HepG2 (cell line): Measurements from ENCODE around the gene HIPK3. TPM values are rescaled to one million over a fixed set of nuclear protein-coding genes. Genes with fewer than 3 reads are reported as not detected.

Experiments used
- MBD4 ChIP-seq: IDR thresholded peaks from 2 replicates; pipeline ENCODE4 v1.6.1; 2012; ENCODE audit warnings: low read length, inconsistent platforms, borderline replicate concordance
- SP1 ChIP-seq, 2 experiments: fragments of 450-650 bp in 1 of 2; sonication (generic) in 1 of 2; formaldehyde crosslinking in 1 of 2; IDR thresholded peaks; 2 replicates each; pipeline versions ENCODE4 v1.4.0 to v1.6.1; 2016 to 2020; ENCODE audit warnings: missing genetic modification reagents in 1 of 2
- ZNF367 ChIP-seq: sonication (generic); formaldehyde crosslinking; IDR thresholded peaks from 2 replicates; pipeline ENCODE4 v1.4.0; 2020; ENCODE audit warnings: missing genetic modification reagents, borderline replicate concordance
- ZNF737 ChIP-seq: sonication (generic); formaldehyde crosslinking; IDR thresholded peaks from 2 replicates; pipeline ENCODE4 v1.5.0; 2020; ENCODE audit warnings: missing genetic modification reagents, mild to moderate bottlenecking, borderline replicate concordance
- ZXDC ChIP-seq: sonication (generic); formaldehyde crosslinking; IDR thresholded peaks from 2 replicates; pipeline ENCODE4 v1.5.0; 2020; ENCODE audit warnings: mild to moderate bottlenecking, missing genetic modification reagents
- polyA plus RNA-seq, 8 experiments: library from polyadenylated mRNA; depleted of rRNA in 3 of 8; stranded (reverse) in 7 of 8; unstranded in 1 of 8; fragments of >200 nt; fragmentation: Illumina TruSeq in 4 of 8; extraction: Trizol in 4 of 8; gene quantifications; 2 replicates each; pipeline versions ENCODE4 v1.2.1 to v1.2.3, GENCODE V29; 2011 to 2016; ENCODE audit warnings: low read depth in 4 of 8, missing spikeins in 1 of 8, mixed read lengths in 1 of 8; ENCODE audit not compliant: insufficient read depth in 1 of 8
- total RNA-seq, 5 experiments: library from RNA; depleted of rRNA; stranded (reverse); fragments of >200 nt; fragmentation: Illumina TruSeq; extraction: Trizol; gene quantifications; 2 replicates each; pipeline ENCODE4 v1.2.3, GENCODE V29; 2016; ENCODE audit warnings: low read depth in 1 of 5
- TF ChIP-seq, protein P1 (sequence below), 2 experiments: sonication (generic) in 1 of 2; formaldehyde crosslinking in 1 of 2; IDR thresholded peaks; 2 replicates each; pipeline versions ENCODE4 v1.4.0 to v1.6.1; 2016 to 2020; ENCODE audit warnings: borderline replicate concordance in 1 of 2, low read depth in 1 of 2, mild to moderate bottlenecking in 1 of 2, missing genetic modification reagents in 1 of 2

The HIPK3 gene
- total and polyA plus RNA-seq, 2 of the 13 experiments (the other 11 are each of a cell fraction or from before 2014, with no cell fraction given), result 20.5 to 44.3 TPM

GRCh38 chr11:33405834-33406602 is 148.8 kb downstream of the HIPK3 start (continued):
- TF ChIP-seq ZXDC (CRISPR knock-in tag) (no peak), ZNF737 (CRISPR knock-in tag) (no peak), MBD4 (no peak), SP1 (IDR thresholded peaks at IDR 0.05) (no peak), SP1 (CRISPR knock-in tag; IDR thresholded peaks at IDR 0.05) (no peak), ZNF367 (CRISPR knock-in tag) (no peak)
- TF ChIP-seq, protein P1, sequence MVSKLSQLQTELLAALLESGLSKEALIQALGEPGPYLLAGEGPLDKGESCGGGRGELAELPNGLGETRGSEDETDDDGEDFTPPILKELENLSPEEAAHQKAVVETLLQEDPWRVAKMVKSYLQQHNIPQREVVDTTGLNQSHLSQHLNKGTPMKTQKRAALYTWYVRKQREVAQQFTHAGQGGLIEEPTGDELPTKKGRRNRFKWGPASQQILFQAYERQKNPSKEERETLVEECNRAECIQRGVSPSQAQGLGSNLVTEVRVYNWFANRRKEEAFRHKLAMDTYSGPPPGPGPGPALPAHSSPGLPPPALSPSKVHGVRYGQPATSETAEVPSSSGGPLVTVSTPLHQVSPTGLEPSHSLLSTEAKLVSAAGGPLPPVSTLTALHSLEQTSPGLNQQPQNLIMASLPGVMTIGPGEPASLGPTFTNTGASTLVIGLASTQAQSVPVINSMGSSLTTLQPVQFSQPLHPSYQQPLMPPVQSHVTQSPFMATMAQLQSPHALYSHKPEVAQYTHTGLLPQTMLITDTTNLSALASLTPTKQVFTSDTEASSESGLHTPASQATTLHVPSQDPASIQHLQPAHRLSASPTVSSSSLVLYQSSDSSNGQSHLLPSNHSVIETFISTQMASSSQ (IDR thresholded peaks at IDR 0.05; ENCODE audit: low read depth), result no peak
- TF ChIP-seq, protein P1 (CRISPR knock-in tag; IDR thresholded peaks at IDR 0.05; ENCODE audit: borderline replicate concordance), result no peak

Other genes starting within 250 kb of the HIPK3 start
- 33.3 and 37.9 TPM in 2 replicates for gene DEPDC7, start 241.5 kb upstream of the HIPK3 start, total RNA-seq (2016; rRNA removed; fragmentation: Illumina TruSeq; extraction: Trizol)
- 14.7 and 17.3 TPM in 2 replicates for gene DEPDC7, start 241.5 kb upstream of the HIPK3 start, polyA plus RNA-seq (2011; rRNA removed)
- gene TCP11L1, start 217.8 kb upstream of the HIPK3 start, total RNA-seq (2016; rRNA removed; fragmentation: Illumina TruSeq; extraction: Trizol), result 10.1 and 14.0 TPM in 2 replicates
- gene TCP11L1, start 217.8 kb upstream of the HIPK3 start, polyA plus RNA-seq (2011; rRNA removed), result 7.4 and 7.9 TPM in 2 replicates
- 43.6 and 53.0 TPM in 2 replicates for gene CSTF3, start 95.9 kb upstream of the HIPK3 start, total RNA-seq (2016; rRNA removed; fragmentation: Illumina TruSeq; extraction: Trizol)
- 16.8 and 21.5 TPM in 2 replicates for gene CSTF3, start 95.9 kb upstream of the HIPK3 start, polyA plus RNA-seq (2011; rRNA removed)
- under 0.01 TPM in 1 of 2 replicates, not detected in the other for gene KIAA1549L, start 118.7 kb downstream of the HIPK3 start, total RNA-seq (2016; rRNA removed; fragmentation: Illumina TruSeq; extraction: Trizol)
- 0.05 and 0.12 TPM in 2 replicates for gene KIAA1549L, start 118.7 kb downstream of the HIPK3 start, polyA plus RNA-seq (2011; rRNA removed)